ENCODE measurements around the gene MARK1.

The MARK1 gene

GRCh38 chr1:220527908-220528678, at the start of gene MARK1:
TSS of gene MARK1 (plus strand) at chr1:220528136. CDS start at chr1:220528823, 687 bp downstream.
- peak in 1 of 3 experiments; percentile 2 for DNase-seq (ENCODE audit: low read depth in 3 of 3)

- DNase-seq (ENCODE audit: low read depth in 3 of 3) = no peak
These were observed 44.2 kb upstream of the MARK1 start for GRCh38 chr1:220483700-220484099.

- DNase-seq (ENCODE audit: low read depth in 3 of 3) = no peak
These were observed 43.8 kb upstream of the MARK1 start for GRCh38 chr1:220484135-220484534.

- no peak for DNase-seq (ENCODE audit: low read depth in 3 of 3)
These were observed 42.8 kb upstream of the MARK1 start for GRCh38 chr1:220485131-220485530.

GRCh38 chr1:220485791-220486190, 42.1 kb upstream of the MARK1 start:
- no peak for DNase-seq (ENCODE audit: low read depth in 3 of 3)

GRCh38 chr1:220487297-220487820, 40.6 kb upstream of the MARK1 start:
- DNase-seq (ENCODE audit: low read depth in 3 of 3) = no peak

GRCh38 chr1:220491891-220492290, 36.0 kb upstream of the MARK1 start:
- no peak for DNase-seq (ENCODE audit: low read depth in 3 of 3)

- DNase-seq (ENCODE audit: low read depth in 3 of 3) = no peak
These were observed 30.6 kb upstream of the MARK1 start for GRCh38 chr1:220497220-220497947.

GRCh38 chr1:220498188-220498587, 29.7 kb upstream of the MARK1 start:
- no peak for DNase-seq (ENCODE audit: low read depth in 3 of 3)

GRCh38 chr1:220500372-220500771, 27.6 kb upstream of the MARK1 start:
- no peak for DNase-seq (ENCODE audit: low read depth in 3 of 3)

GRCh38 chr1:220504329-220504728, 23.6 kb upstream of the MARK1 start:
- no peak for DNase-seq (ENCODE audit: low read depth in 3 of 3)

- no peak for DNase-seq (ENCODE audit: low read depth in 3 of 3)
These were observed 20.9 kb upstream of the MARK1 start for GRCh38 chr1:220507085-220507484.

GRCh38 chr1:220511179-220511578, 16.8 kb upstream of the MARK1 start:
- DNase-seq (ENCODE audit: low read depth in 3 of 3) = no peak

- DNase-seq (ENCODE audit: low read depth in 3 of 3) = no peak
These were observed 16.2 kb upstream of the MARK1 start for GRCh38 chr1:220511785-220512184.

- no peak for DNase-seq (ENCODE audit: low read depth in 3 of 3)
These were observed 14.1 kb upstream of the MARK1 start for GRCh38 chr1:220513834-220514233.

- DNase-seq (ENCODE audit: low read depth in 3 of 3) = no peak
These were observed 13.7 kb upstream of the MARK1 start for GRCh38 chr1:220514256-220514655.

- no peak for DNase-seq (ENCODE audit: low read depth in 3 of 3)
These were observed 11.8 kb upstream of the MARK1 start for GRCh38 chr1:220516014-220516721.

GRCh38 chr1:220516722-220517042, 11.3 kb upstream of the MARK1 start:
- DNase-seq (ENCODE audit: low read depth in 3 of 3) = no peak

- DNase-seq (ENCODE audit: low read depth in 3 of 3) = no peak
These were observed 6.2 kb upstream of the MARK1 start for GRCh38 chr1:220521778-220522177.

- no peak for DNase-seq (ENCODE audit: low read depth in 3 of 3)
These were observed 1.6 kb upstream of the MARK1 start for GRCh38 chr1:220526294-220526693.

- no peak for DNase-seq (ENCODE audit: low read depth in 3 of 3)
These were observed 543 bp upstream of the MARK1 start for GRCh38 chr1:220527279-220527907.

Measured in stimulated activated CD4-positive, alpha-beta T cell treated with anti-CD3 and anti-CD28 coated beads, TNF-alpha, amount 100 ng/mL, for 4 hours (primary cell).